ENCODE data around the gene PATJ. TPM values are rescaled to one million over a fixed set of nuclear protein-coding genes. Genes with fewer than 3 reads are reported as not detected.
"Not testable (repeated sequence)": the region's sequence is repeated elsewhere in the genome, so short reads cannot be mapped to it uniquely, and the experiment has no call there.

Gene PATJ
- total and polyA plus RNA-seq, 2 experiments from 2014 or later = 35.3 to 68.4 TPM

- ATAC-seq; H3K27ac Mint-ChIP-seq; H3K27ac ChIP-seq (ENCODE audit: low read depth); H3K4me1 ChIP-seq (ENCODE audit: insufficient read depth); H2AFZ ChIP-seq; H3K9me3 Mint-ChIP-seq; H3K4me1 Mint-ChIP-seq; H3K9me2 ChIP-seq (ENCODE audit: insufficient read depth); H3F3A ChIP-seq (replicated peaks; ENCODE audit: low read depth); H3K79me2 ChIP-seq (replicated peaks; ENCODE audit: insufficient read depth); H4K20me1 ChIP-seq (replicated peaks; ENCODE audit: insufficient read depth); H3K4me3 ChIP-seq; H3K4me3 Mint-ChIP-seq; H3K27me3 ChIP-seq (ENCODE audit: insufficient read depth); H3K4me2 ChIP-seq; DNase-seq (ENCODE audit: low spot score); H3K27me3 Mint-ChIP-seq (ENCODE audit: insufficient read depth, low read depth, poor library complexity): not testable (repeated sequence)
- H3K36me3 ChIP-seq (ENCODE audit: insufficient read depth) = peaks cover 13% of the 10 kb centered on the region
- H3K36me3 Mint-ChIP-seq (ENCODE audit: low read depth) = peaks cover 25% of the 10 kb centered on the region
Measured at GRCh38 chr1:61879887-61880474, 137.7 kb downstream of the PATJ start.

GRCh38 chr1:61887076-61887867 is 145.0 kb downstream of the PATJ start:
- Histone ChIP-seq H3K27ac (ENCODE audit: low read depth) (no peak overlapping the region), H3K4me3 (no peak overlapping the region), H2AFZ (no peak overlapping the region), H3K27me3 (ENCODE audit: insufficient read depth) (no peaks in the 10 kb centered on the region), H3K9me2 (ENCODE audit: insufficient read depth) (no peaks in the 10 kb centered on the region), H3K4me1 (ENCODE audit: insufficient read depth) (0 out of 2 replicates have a peak, but pooled peaks cover 16% of the 10 kb centered on the region), H3K36me3 (ENCODE audit: insufficient read depth) (peaks cover 9% of the 10 kb centered on the region), H3K4me2 (no peak overlapping the region), H3F3A (replicated peaks; ENCODE audit: low read depth) (no peaks in the 10 kb centered on the region), H4K20me1 (replicated peaks; ENCODE audit: insufficient read depth) (0 out of 2 replicates have a peak, but pooled peaks cover 4% of the 10 kb centered on the region), H3K79me2 (replicated peaks; ENCODE audit: insufficient read depth) (no peaks in the 10 kb centered on the region)
- DNase-seq (ENCODE audit: low spot score) = no peak
- Mint-ChIP-seq H3K9me3 (no peaks in the 10 kb centered on the region), H3K27ac (no peak overlapping the region), H3K36me3 (ENCODE audit: low read depth) (peaks cover 29% of the 10 kb centered on the region), H3K27me3 (ENCODE audit: insufficient read depth, low read depth, poor library complexity) (peaks cover 4% of the 10 kb centered on the region), H3K4me1 (peaks cover 9% of the 10 kb centered on the region), H3K4me3 (no peak overlapping the region)
- TF ChIP-seq NANOG (IDR thresholded peaks at IDR 0.05; ENCODE audit: borderline replicate concordance) (no peak), ETS1 (IDR thresholded peaks at IDR 0.05) (no peak), EZH2 (IDR thresholded peaks at IDR 0.05; ENCODE audit: low read depth, unreplicated experiment) (no peak), ZNF114 (CRISPR knock-in tag; IDR thresholded peaks at IDR 0.05) (no peak), STAT1 (IDR thresholded peaks at IDR 0.05; ENCODE audit: unreplicated experiment) (no peak), JUNB (IDR thresholded peaks at IDR 0.05; ENCODE audit: unreplicated experiment) (no peak), REST (IDR thresholded peaks at IDR 0.05; ENCODE audit: unreplicated experiment) (no peak), EZH2phosphoT487 (IDR thresholded peaks at IDR 0.05; ENCODE audit: unreplicated experiment) (no peak), ZNF462 (CRISPR knock-in tag; IDR thresholded peaks at IDR 0.05) (no peak)
- no peak for ATAC-seq
